A673 (cell line): ENCODE measurements around the gene ZNF816. TPM values are rescaled to one million over a fixed set of nuclear protein-coding genes. Genes with fewer than 3 reads are reported as not detected.
A peak's percentile ranks its signal among the peaks of the same experiment; 100 is the strongest.

Experiments used
- BruUV-seq: library from RNA; stranded (reverse); fragments of 400-500 nt; replicated peaks from 2 replicates; lab custom pipeline; 2021; lab: Mats Ljungman, UMichigan
- CTCF ChIA-PET: fragments of 300-600 bp; sonication (Branson Sonifier 250); formaldehyde crosslinking; loops from one replicate; lab custom pipeline; 2022; ENCODE audit warnings: antibody characterized with exemption; lab: Charles Lee
- POLR2A ChIA-PET: fragments of 300-600 bp; sonication (Branson Sonifier 250); formaldehyde crosslinking; loops from one replicate; lab custom pipeline; 2022; ENCODE audit warnings: antibody characterized with exemption; ENCODE audit not compliant: low non-redundant PET; lab: Charles Lee
- DNase-seq: peaks from one replicate; pipeline ENCODE4 v3.0.0-alpha.2; 2015; ENCODE audit warnings: low spot score
- H3K27ac ChIP-seq: fragments of 200-600 bp; sonication (generic); 2 replicates; pipeline ENCODE4 v1.5.1; 2016; ENCODE audit warnings: mixed run types, low read depth, mild to moderate bottlenecking, mixed read lengths, antibody characterized with exemption, low read length; ENCODE audit not compliant: poor library complexity, severe bottlenecking
- H3K27me3 ChIP-seq: fragments of 200-600 bp; sonication (generic); replicated peaks from 2 replicates; pipeline ENCODE4 v1.6.1; 2017; ENCODE audit warnings: mixed run types, low read depth, mild to moderate bottlenecking, mixed read lengths, antibody characterized with exemption, low read length; ENCODE audit not compliant: insufficient read depth, poor library complexity
- H3K36me3 ChIP-seq: fragments of 200-600 bp; sonication (generic); 2 replicates; pipeline ENCODE4 v1.6.1; 2016; ENCODE audit warnings: mixed run types, mild to moderate bottlenecking, mixed read lengths, antibody characterized with exemption, low read length; ENCODE audit not compliant: insufficient read depth, poor library complexity, severe bottlenecking
- H3K4me1 ChIP-seq: fragments of 200-600 bp; sonication (generic); 2 replicates; pipeline ENCODE4 v1.6.1; 2017; ENCODE audit warnings: mixed run types, mild to moderate bottlenecking, mixed read lengths, antibody characterized with exemption, low read length; ENCODE audit not compliant: insufficient read depth, poor library complexity, severe bottlenecking
- H3K4me3 ChIP-seq: fragments of 200-600 bp; sonication (generic); 2 replicates; pipeline ENCODE4 v1.5.1; 2016; ENCODE audit warnings: low read depth, mixed run types, mild to moderate bottlenecking, mixed read lengths, low read length; ENCODE audit not compliant: poor library complexity, severe bottlenecking
- H3K9me3 ChIP-seq: fragments of 200-600 bp; sonication (generic); 2 replicates; pipeline ENCODE4 v1.6.1; 2016; ENCODE audit warnings: mixed run types, low read depth, mild to moderate bottlenecking, mixed read lengths, antibody characterized with exemption, low read length; ENCODE audit not compliant: poor library complexity, severe bottlenecking
- EZH2 ChIP-seq: fragments of 200-600 bp; sonication (generic); IDR thresholded peaks from 2 replicates; pipeline ENCODE4 v1.6.1; 2017; ENCODE audit warnings: borderline replicate concordance, low read depth, mild to moderate bottlenecking, mixed read lengths, antibody characterized with exemption, low read length; ENCODE audit not compliant: poor library complexity, severe bottlenecking
- intact Hi-C: fragments of 100-400 bp; cut with micrococcal nuclease; formaldehyde crosslinking; loops from one replicate; pipeline ENCODE4 v1.10.0; 2022; ENCODE audit not compliant: unreplicated experiment
- total RNA-seq: library from RNA; stranded (reverse); gene quantifications from 2 replicates; pipeline ENCODE4 v1.2.3, GENCODE V29; 2021
- TF ChIP-seq, protein P1 (sequence below): fragments of 300-800, 200-600 bp; sonication (generic); conservative IDR thresholded peaks from 2 replicates; pipeline ENCODE4 v1.5.1; 2017; ENCODE audit warnings: low read depth, mild to moderate bottlenecking, antibody characterized with exemption, low read length, moderate library complexity, mixed read lengths

The ZNF816 gene
- total RNA-seq, 1 experiment from 2014 or later = 6.6 TPM

DNA sequence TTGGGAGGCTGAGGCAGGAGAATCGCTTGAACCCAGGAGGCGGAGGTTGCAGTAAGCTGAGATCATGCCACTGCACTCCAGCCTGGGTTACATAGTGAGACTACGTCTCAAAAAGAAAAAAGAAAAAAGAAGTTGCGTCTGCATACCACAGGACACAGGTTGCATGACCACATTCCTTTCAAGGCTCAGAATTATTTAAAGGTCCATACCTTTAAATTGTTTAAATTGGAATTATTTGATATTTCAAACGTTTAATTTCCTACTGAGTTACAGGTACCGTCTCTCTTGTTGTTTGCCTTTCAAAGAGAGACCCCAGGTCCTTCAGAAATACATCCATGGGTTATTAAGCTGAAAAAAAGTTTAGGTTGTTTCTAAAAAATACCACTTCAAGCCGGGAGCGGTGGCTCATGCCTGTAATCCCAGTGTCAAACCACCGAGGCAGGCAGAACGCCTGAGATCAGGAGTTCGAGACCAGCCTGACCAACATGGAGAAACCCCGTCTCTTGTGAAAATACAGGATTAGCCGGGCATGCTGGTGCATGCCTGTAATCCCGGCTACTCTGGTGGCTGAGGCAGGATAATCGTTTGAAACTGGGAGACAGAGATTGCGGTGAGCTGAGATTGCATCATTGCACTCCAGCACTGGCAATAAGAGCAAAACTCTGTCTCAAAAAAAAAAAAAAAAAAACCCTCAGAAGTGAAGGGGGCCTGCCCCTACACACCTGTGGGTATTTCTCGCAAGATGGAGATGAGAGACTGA, 18.6 kb downstream of the ZNF816 start:
- H3K4me1 ChIP-seq = no peaks in the 10 kb centered on the region
- ChIA-PET CTCF (no interaction called here), POLR2A (no interaction called here)
- DNase-seq = no peak
- intact Hi-C loops = no loop called here
- TF ChIP-seq EZH2 = no peak
- TF ChIP-seq, protein P1, sequence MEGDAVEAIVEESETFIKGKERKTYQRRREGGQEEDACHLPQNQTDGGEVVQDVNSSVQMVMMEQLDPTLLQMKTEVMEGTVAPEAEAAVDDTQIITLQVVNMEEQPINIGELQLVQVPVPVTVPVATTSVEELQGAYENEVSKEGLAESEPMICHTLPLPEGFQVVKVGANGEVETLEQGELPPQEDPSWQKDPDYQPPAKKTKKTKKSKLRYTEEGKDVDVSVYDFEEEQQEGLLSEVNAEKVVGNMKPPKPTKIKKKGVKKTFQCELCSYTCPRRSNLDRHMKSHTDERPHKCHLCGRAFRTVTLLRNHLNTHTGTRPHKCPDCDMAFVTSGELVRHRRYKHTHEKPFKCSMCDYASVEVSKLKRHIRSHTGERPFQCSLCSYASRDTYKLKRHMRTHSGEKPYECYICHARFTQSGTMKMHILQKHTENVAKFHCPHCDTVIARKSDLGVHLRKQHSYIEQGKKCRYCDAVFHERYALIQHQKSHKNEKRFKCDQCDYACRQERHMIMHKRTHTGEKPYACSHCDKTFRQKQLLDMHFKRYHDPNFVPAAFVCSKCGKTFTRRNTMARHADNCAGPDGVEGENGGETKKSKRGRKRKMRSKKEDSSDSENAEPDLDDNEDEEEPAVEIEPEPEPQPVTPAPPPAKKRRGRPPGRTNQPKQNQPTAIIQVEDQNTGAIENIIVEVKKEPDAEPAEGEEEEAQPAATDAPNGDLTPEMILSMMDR = no peak
- H3K27ac ChIP-seq = no peak overlapping the region
- no peaks in the 10 kb centered on the region for H3K27me3 ChIP-seq
- no TSS peak for BruUV-seq
- H3K9me3 ChIP-seq = peaks cover 9% of the 10 kb centered on the region
- no peak overlapping the region for H3K4me3 ChIP-seq
- no peaks in the 10 kb centered on the region for H3K36me3 ChIP-seq

DNA sequence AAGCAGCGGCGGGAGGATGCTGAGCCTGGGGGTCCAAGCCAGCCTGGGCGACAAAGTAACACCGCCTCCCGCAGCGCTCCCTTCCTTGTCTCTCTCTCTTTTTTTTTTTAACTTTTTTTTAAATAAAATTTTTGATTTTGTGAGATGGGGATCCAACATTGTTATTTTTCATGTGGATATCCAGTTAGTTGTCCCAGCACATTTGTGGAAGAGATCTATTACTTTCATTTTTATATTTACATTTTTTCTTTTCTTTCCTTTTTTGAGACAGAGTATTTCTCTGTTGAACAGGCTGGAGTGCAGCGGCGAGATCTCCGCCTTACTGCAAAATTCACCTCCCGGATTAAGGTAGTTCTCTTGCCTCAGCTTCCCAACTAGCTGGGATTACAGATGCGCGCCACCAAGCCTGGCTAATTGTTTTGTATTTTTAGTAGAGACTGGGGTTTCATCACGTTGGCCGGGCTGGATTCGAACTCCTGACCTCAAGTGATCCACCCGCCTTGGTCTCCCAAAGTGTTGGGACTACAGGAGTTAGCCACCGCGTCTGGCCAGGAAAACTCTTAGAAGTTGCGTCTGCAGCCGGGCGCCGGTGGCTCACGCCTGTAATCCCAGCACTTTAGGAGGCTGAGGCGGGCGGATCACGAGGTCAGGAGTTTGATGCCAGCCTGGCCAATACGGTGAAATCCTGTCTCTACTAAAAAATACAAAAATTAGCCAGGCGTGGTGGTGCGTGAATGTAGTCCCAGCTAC, 19.4 kb downstream of the ZNF816 start:
- Histone ChIP-seq H3K36me3 (no peaks in the 10 kb centered on the region), H3K9me3 (peaks cover 6% of the 10 kb centered on the region), H3K4me3 (peak overlapping the region; percentile 63), H3K4me1 (no peaks in the 10 kb centered on the region), H3K27ac (no peak overlapping the region), H3K27me3 (no peaks in the 10 kb centered on the region)
- TF ChIP-seq, protein P1 = no peak
- no peak for TF ChIP-seq EZH2
- no peak for DNase-seq
- BruUV-seq = no TSS peak
- CTCF ChIA-PET = no interaction called here
- POLR2A ChIA-PET = no interaction called here
- intact Hi-C loops = no loop called here

DNA sequence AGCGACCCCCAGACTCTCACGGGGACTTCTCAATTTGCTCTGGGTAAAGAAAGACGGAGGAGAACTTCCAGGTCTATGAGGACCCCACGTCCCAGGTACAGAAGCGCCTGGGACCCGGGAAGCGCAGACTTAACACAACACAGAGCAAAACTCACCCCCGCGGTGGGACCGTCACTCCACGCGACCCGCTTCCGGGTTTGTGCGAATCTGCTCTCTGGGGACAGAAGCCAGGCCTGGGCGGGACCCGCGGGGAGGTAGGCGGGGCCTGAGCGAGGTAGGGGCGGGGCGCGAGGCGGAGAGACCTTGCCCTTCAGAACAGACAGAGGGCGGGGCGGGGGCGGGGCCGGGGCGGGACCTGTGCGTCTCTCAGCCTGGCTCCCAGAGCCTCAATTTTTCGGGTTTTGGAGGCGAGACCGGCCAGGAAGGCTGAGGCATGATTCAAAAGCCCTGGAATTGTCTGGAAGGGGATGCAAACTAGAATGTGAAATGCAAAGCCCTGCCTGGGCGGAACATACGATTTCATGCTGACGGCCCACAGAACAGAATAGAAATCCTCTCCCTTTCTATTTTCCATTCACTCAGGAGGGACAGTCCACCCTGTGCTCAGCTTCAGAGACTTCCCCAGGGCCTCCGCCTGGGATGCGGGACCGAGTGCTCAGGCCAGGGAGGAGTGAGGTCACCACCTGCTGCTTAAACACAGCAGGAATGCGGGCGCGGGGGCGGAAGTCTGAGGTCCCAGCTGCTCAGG, 20.1 kb downstream of the ZNF816 start:
- Histone ChIP-seq H3K4me1 (no peaks in the 10 kb centered on the region), H3K9me3 (no peaks in the 10 kb centered on the region), H3K27me3 (no peaks in the 10 kb centered on the region), H3K36me3 (no peaks in the 10 kb centered on the region), H3K27ac (peak overlapping the region; percentile 67), H3K4me3 (peak overlapping the region; percentile 63)
- no TSS peak for BruUV-seq
- POLR2A ChIA-PET = no interaction called here
- no peak for TF ChIP-seq EZH2
- peak; percentile 91 for DNase-seq
- intact Hi-C loops = no loop called here
- CTCF ChIA-PET = no interaction called here
